ENCODE data around the gene CEACAM7.

Gene CEACAM7

GRCh38 chr19:41624937-41625336, 63.1 kb downstream of the CEACAM7 start:
- Histone ChIP-seq H3K4me3 (replicated peaks; ENCODE audit: insufficient read depth, low read length) (no peak overlapping the region), H3K27ac (replicated peaks) (0 out of 2 replicates have a peak overlapping the region, but pooled peaks have one; percentile 4), H3K27me3 (ENCODE audit: insufficient read depth, poor library complexity, severe bottlenecking) (no peaks in the 10 kb centered on the region)
- TF ChIP-seq REST (IDR thresholded peaks at IDR 0.05; ENCODE audit: insufficient replicate concordance, low read depth) (no peak), CTCF (IDR thresholded peaks at IDR 0.05; ENCODE audit: insufficient read depth, low read length) (no peak), GABPA (IDR thresholded peaks at IDR 0.05; ENCODE audit: low read depth) (no peak)
- DNase-seq (ENCODE audit: low read depth in 1 of 2, low spot score in 1 of 2): no peak

GRCh38 chr19:41624515-41624914, 63.6 kb downstream of the CEACAM7 start:
- no peak for DNase-seq (ENCODE audit: low read depth in 1 of 2, low spot score in 1 of 2)

GRCh38 chr19:41623360-41623759, 64.7 kb downstream of the CEACAM7 start:
- H3K27me3 ChIP-seq (ENCODE audit: insufficient read depth, poor library complexity, severe bottlenecking): no peaks in the 10 kb centered on the region
- peak overlapping the region; percentile 91 for H3K27ac ChIP-seq (replicated peaks)
- H3K4me3 ChIP-seq (replicated peaks; ENCODE audit: insufficient read depth, low read length): no peak overlapping the region
- DNase-seq (ENCODE audit: low read depth in 1 of 2, low spot score in 1 of 2): peak in 1 of 2 experiments; percentile 60
- TF ChIP-seq POLR2AphosphoS5 (IDR thresholded peaks at IDR 0.05; ENCODE audit: low read depth) (no peak), REST (IDR thresholded peaks at IDR 0.05; ENCODE audit: insufficient replicate concordance, low read depth) (no peak), GABPA (IDR thresholded peaks at IDR 0.05; ENCODE audit: low read depth) (no peak), CTCF (IDR thresholded peaks at IDR 0.05; ENCODE audit: insufficient read depth, low read length) (no peak), SPI1 (IDR thresholded peaks at IDR 0.05; ENCODE audit: borderline replicate concordance, low read depth) (no peak)

More at GRCh38 chr19:41624515-41624914, 63.6 kb downstream of the CEACAM7 start:
- Histone ChIP-seq H3K4me3 (replicated peaks; ENCODE audit: insufficient read depth, low read length) (no peak overlapping the region), H3K27me3 (ENCODE audit: insufficient read depth, poor library complexity, severe bottlenecking) (no peaks in the 10 kb centered on the region), H3K27ac (replicated peaks) (0 out of 2 replicates have a peak overlapping the region, but pooled peaks have one; percentile 4)
- TF ChIP-seq REST (IDR thresholded peaks at IDR 0.05; ENCODE audit: insufficient replicate concordance, low read depth) (no peak), SPI1 (IDR thresholded peaks at IDR 0.05; ENCODE audit: borderline replicate concordance, low read depth) (no peak), GABPA (IDR thresholded peaks at IDR 0.05; ENCODE audit: low read depth) (no peak)

All from HL-60 (cell line).